GM19035 (cell line): ENCODE measurements around the gene SLC13A2.
"Not testable (repeated sequence)": the region's sequence is repeated elsewhere in the genome, so short reads cannot be mapped to it uniquely, and the experiment has no call there.

Source experiments
- ATAC-seq: cut with Tn5 transposase; IDR thresholded peaks from one replicate; pipeline ENCODE4 v1.9.1; 2021; ENCODE audit not compliant: unreplicated experiment

The SLC13A2 gene

GRCh38 chr17:28473542-28473941 lies at the start of gene SLC13A2:
Gene SLC13A2, plus strand, starts transcription at chr17:28473644. Its CDS starts 69 bp downstream, at chr17:28473713.
- no peak for ATAC-seq

- no peak for ATAC-seq
Measured at GRCh38 chr17:28425206-28425605, 48.2 kb upstream of the SLC13A2 start.

GRCh38 chr17:28426081-28426519 lies 47.3 kb upstream of the SLC13A2 start:
- no peak for ATAC-seq

GRCh38 chr17:28427371-28427770 lies 46.1 kb upstream of the SLC13A2 start:
- ATAC-seq = no peak

GRCh38 chr17:28427982-28428381 lies 45.5 kb upstream of the SLC13A2 start:
- ATAC-seq = not testable (repeated sequence)

GRCh38 chr17:28433721-28434120 lies 39.7 kb upstream of the SLC13A2 start:
- no peak for ATAC-seq

GRCh38 chr17:28434326-28434725 lies 39.1 kb upstream of the SLC13A2 start:
- ATAC-seq = not testable (repeated sequence)

GRCh38 chr17:28443901-28444638 lies 29.4 kb upstream of the SLC13A2 start:
- no peak for ATAC-seq

GRCh38 chr17:28446716-28447395 lies 26.6 kb upstream of the SLC13A2 start:
- no peak for ATAC-seq

GRCh38 chr17:28447396-28447760 lies 26.1 kb upstream of the SLC13A2 start:
- no peak for ATAC-seq

- ATAC-seq = no peak
Measured at GRCh38 chr17:28449859-28450258, 23.6 kb upstream of the SLC13A2 start.

GRCh38 chr17:28457890-28458289 lies 15.6 kb upstream of the SLC13A2 start:
- ATAC-seq = no peak

- ATAC-seq = not testable (repeated sequence)
Measured at GRCh38 chr17:28458881-28459280, 14.6 kb upstream of the SLC13A2 start.

- ATAC-seq = no peak
Measured at GRCh38 chr17:28460901-28461300, 12.5 kb upstream of the SLC13A2 start.

GRCh38 chr17:28466001-28466400 lies 7.4 kb upstream of the SLC13A2 start:
- ATAC-seq = no peak

GRCh38 chr17:28466521-28467048 lies 6.9 kb upstream of the SLC13A2 start:
- ATAC-seq = no peak

GRCh38 chr17:28467456-28468025 lies 5.9 kb upstream of the SLC13A2 start:
- ATAC-seq = no peak

- ATAC-seq = not testable (repeated sequence)
Measured at GRCh38 chr17:28468033-28468735, 5.3 kb upstream of the SLC13A2 start.

- ATAC-seq = no peak
Measured at GRCh38 chr17:28468781-28469180, 4.7 kb upstream of the SLC13A2 start.

- no peak for ATAC-seq
Measured at GRCh38 chr17:28469376-28469775, 4.1 kb upstream of the SLC13A2 start.

- ATAC-seq = no peak
Measured at GRCh38 chr17:28470266-28470913, 3.1 kb upstream of the SLC13A2 start.
